Measurements from ENCODE around the gene LCORL.

DNA sequence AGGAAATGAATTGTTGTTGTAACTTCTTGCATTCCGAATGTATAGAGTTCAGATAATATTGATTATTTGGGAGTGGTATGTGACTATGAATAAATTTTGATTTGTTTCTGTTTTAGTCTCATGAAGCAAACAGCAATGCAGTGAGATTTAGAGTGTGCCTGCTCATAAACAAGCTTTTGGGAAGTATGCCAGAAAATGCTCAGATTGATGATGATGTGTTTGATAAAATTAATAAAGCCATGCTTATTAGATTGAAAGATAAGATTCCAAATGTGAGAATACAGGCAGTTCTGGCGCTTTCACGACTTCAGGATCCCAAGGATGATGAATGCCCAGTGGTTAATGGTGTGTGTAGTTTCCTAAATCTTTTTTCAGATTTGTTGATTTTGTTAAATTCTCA is 208.8 kb downstream of the LCORL start:
- TF ChIP-seq, protein P1, sequence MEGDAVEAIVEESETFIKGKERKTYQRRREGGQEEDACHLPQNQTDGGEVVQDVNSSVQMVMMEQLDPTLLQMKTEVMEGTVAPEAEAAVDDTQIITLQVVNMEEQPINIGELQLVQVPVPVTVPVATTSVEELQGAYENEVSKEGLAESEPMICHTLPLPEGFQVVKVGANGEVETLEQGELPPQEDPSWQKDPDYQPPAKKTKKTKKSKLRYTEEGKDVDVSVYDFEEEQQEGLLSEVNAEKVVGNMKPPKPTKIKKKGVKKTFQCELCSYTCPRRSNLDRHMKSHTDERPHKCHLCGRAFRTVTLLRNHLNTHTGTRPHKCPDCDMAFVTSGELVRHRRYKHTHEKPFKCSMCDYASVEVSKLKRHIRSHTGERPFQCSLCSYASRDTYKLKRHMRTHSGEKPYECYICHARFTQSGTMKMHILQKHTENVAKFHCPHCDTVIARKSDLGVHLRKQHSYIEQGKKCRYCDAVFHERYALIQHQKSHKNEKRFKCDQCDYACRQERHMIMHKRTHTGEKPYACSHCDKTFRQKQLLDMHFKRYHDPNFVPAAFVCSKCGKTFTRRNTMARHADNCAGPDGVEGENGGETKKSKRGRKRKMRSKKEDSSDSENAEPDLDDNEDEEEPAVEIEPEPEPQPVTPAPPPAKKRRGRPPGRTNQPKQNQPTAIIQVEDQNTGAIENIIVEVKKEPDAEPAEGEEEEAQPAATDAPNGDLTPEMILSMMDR (IDR thresholded peaks at IDR 0.05): no peak
- TF ChIP-seq POLR2A (IDR thresholded peaks at IDR 0.05): no peak

All from Peyer's patch (tissue), 4 donors.